Cardiac fibroblast (primary cell): ENCODE measurements around the gene TOMM70.

Experiments used
- DNase-seq, 2 donors: peaks; one replicate each; pipeline versions ENCODE4 v3.0.0 to v3.0.0-alpha.2; 2010; ENCODE audit warnings: low read depth in 2 of 2
- H3K4me3 ChIP-seq, 2 donors: replicated peaks in 1 of 2; 1 replicate in 1 of 2; 2 replicates in 1 of 2; pipeline ENCODE4 v1.5.1; 2011; ENCODE audit warnings: low read depth in 2 of 2, low read length in 2 of 2, mild to moderate bottlenecking in 2 of 2, moderate library complexity in 1 of 2
- CTCF ChIP-seq: IDR thresholded peaks from one replicate; pipeline ENCODE4 v1.5.1; 2011; ENCODE audit warnings: low read depth, mild to moderate bottlenecking, low read length, inconsistent platforms

Gene TOMM70

GRCh38 chr3:100395679-100396431 lies 5.0 kb downstream of the TOMM70 start:
- no peak overlapping the region for H3K4me3 ChIP-seq
- DNase-seq = no peak
- TF ChIP-seq CTCF = no peak

- H3K4me3 ChIP-seq = no peak overlapping the region
- DNase-seq = no peak
- no peak for TF ChIP-seq CTCF
Observed at GRCh38 chr3:100389025-100389424, 11.9 kb downstream of the TOMM70 start.

GRCh38 chr3:100386437-100387074 lies 14.3 kb downstream of the TOMM70 start:
- DNase-seq = no peak
- TF ChIP-seq CTCF = no peak
- no peak overlapping the region for H3K4me3 ChIP-seq

- DNase-seq = no peak
Observed at GRCh38 chr3:100384733-100385525, 16.0 kb downstream of the TOMM70 start.

DNA sequence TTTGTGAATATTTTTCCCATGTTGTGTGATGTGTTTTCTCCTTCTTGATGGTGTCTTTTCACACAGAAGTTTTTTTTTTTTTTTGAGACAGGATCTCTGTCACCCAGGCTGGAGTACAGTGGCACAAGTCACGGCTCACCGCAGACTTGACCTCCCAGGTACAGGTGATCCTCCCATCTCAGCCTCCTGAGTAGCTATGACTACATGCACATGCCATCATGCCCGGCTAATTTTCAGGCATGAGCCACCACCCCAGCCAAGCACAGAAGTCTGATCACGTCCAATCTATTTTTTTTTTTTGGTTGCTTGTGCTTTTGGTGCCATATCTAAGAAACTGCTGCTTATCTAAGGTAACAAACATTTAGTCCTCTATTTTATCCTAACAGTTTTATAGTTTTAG lies 24.6 kb downstream of the TOMM70 start:
- no peak overlapping the region for H3K4me3 ChIP-seq
- DNase-seq = no peak
- no peak for TF ChIP-seq CTCF

More at GRCh38 chr3:100384733-100385525, 16.0 kb downstream of the TOMM70 start:
- H3K4me3 ChIP-seq = no peak overlapping the region
- TF ChIP-seq CTCF = no peak

- TF ChIP-seq CTCF = no peak
Observed at GRCh38 chr3:100374521-100374920, 26.4 kb downstream of the TOMM70 start.

More at GRCh38 chr3:100374521-100374920, 26.4 kb downstream of the TOMM70 start:
- H3K4me3 ChIP-seq = no peak overlapping the region
- no peak for DNase-seq
